ENCODE results near the gene KDM4F. TPM values are rescaled to one million over a fixed set of nuclear protein-coding genes. Genes with fewer than 3 reads are reported as not detected.

Gene KDM4F
- total RNA-seq, 4 donors from 2014 or later = not detected

GRCh38 chr11:95067039-95067840 lies 18.0 kb downstream of the KDM4F start:
- TF ChIP-seq POLR2A (IDR thresholded peaks at IDR 0.05) (peak; percentile 56 to 64), CTCF (IDR thresholded peaks at IDR 0.05) (peak; percentile 22 to 70 (median 58))
- Histone ChIP-seq H3K4me1 (peaks cover 0 to 16% (median 6%) of the 10 kb centered on the region in 4 donors), H3K4me3 (peak overlapping the region; percentile 68 to 95 (median 82)), H3K27me3 (no peaks in the 10 kb centered on the region), H3K9me3 (no peaks in the 10 kb centered on the region), H3K27ac (peak overlapping the region; percentile 96 to 99 (median 98)), H3K36me3 (no peaks in the 10 kb centered on the region)
- DNase-seq = peak; percentile 78 to 91 (median 89)

- Histone ChIP-seq H3K4me1 (peaks cover 0 to 16% (median 6%) of the 10 kb centered on the region in 4 donors), H3K4me3 (peak overlapping the region; percentile 68 to 95 (median 82)), H3K27me3 (no peaks in the 10 kb centered on the region), H3K36me3 (no peaks in the 10 kb centered on the region), H3K9me3 (no peaks in the 10 kb centered on the region), H3K27ac (peak overlapping the region; percentile 96 to 99 (median 98))
- DNase-seq = no peak
- TF ChIP-seq POLR2A (IDR thresholded peaks at IDR 0.05) (no peak), CTCF (IDR thresholded peaks at IDR 0.05) (no peak)
Measured at GRCh38 chr11:95067841-95068219, 18.6 kb downstream of the KDM4F start.

GRCh38 chr11:95068549-95068948 lies 19.3 kb downstream of the KDM4F start:
- Histone ChIP-seq H3K27ac (peak overlapping the region; percentile 96 to 99 (median 98)), H3K36me3 (no peaks in the 10 kb centered on the region), H3K9me3 (no peaks in the 10 kb centered on the region), H3K4me3 (peak overlapping the region; percentile 68 to 95 (median 82)), H3K27me3 (no peaks in the 10 kb centered on the region), H3K4me1 (peaks cover 0 to 16% (median 6%) of the 10 kb centered on the region in 4 donors)
- peak; percentile 76 to 95 (median 91) for DNase-seq
- TF ChIP-seq CTCF (IDR thresholded peaks at IDR 0.05) (peak in 1 of 6 experiments; percentile 18), POLR2A (IDR thresholded peaks at IDR 0.05) (peak; percentile 84 to 96)

GRCh38 chr11:95070471-95070870 lies 21.2 kb downstream of the KDM4F start:
- no peak for DNase-seq
- H3K9me3 ChIP-seq = no peaks in the 10 kb centered on the region
- no peaks in the 10 kb centered on the region for H3K27me3 ChIP-seq
- no peak overlapping the region for H3K4me3 ChIP-seq
- no peak for TF ChIP-seq POLR2A (IDR thresholded peaks at IDR 0.05)
- TF ChIP-seq CTCF (IDR thresholded peaks at IDR 0.05) = no peak
- no peaks in the 10 kb centered on the region for H3K36me3 ChIP-seq
- H3K27ac ChIP-seq = no peak overlapping the region
- H3K4me1 ChIP-seq = peaks cover 0 to 22% (median 10%) of the 10 kb centered on the region in 4 donors

GRCh38 chr11:95072948-95073347 lies 23.7 kb downstream of the KDM4F start:
- H3K9me3 ChIP-seq = no peaks in the 10 kb centered on the region
- peaks cover 0 to 20% (median 9%) of the 10 kb centered on the region in 4 donors for H3K4me1 ChIP-seq
- no peaks in the 10 kb centered on the region for H3K36me3 ChIP-seq
- TF ChIP-seq POLR2A (IDR thresholded peaks at IDR 0.05) (no peak), CTCF (IDR thresholded peaks at IDR 0.05) (no peak)
- DNase-seq = no peak
- no peak overlapping the region for H3K4me3 ChIP-seq
- H3K27me3 ChIP-seq = no peaks in the 10 kb centered on the region
- no peak overlapping the region for H3K27ac ChIP-seq
